Tracheal epithelial cell (primary cell): Measurements from ENCODE around the gene TNS2. TPM values are rescaled to one million over a fixed set of nuclear protein-coding genes. Genes with fewer than 3 reads are reported as not detected.

Source experiments
- total RNA-seq: library from RNA; depleted of rRNA; stranded (reverse); fragments of >200 nt; gene quantifications from 2 replicates; pipeline ENCODE4 v1.2.1, GENCODE V29; 2014

Gene TNS2
- total RNA-seq, result 0.43 and 2.7 TPM in 2 replicates

DNA sequence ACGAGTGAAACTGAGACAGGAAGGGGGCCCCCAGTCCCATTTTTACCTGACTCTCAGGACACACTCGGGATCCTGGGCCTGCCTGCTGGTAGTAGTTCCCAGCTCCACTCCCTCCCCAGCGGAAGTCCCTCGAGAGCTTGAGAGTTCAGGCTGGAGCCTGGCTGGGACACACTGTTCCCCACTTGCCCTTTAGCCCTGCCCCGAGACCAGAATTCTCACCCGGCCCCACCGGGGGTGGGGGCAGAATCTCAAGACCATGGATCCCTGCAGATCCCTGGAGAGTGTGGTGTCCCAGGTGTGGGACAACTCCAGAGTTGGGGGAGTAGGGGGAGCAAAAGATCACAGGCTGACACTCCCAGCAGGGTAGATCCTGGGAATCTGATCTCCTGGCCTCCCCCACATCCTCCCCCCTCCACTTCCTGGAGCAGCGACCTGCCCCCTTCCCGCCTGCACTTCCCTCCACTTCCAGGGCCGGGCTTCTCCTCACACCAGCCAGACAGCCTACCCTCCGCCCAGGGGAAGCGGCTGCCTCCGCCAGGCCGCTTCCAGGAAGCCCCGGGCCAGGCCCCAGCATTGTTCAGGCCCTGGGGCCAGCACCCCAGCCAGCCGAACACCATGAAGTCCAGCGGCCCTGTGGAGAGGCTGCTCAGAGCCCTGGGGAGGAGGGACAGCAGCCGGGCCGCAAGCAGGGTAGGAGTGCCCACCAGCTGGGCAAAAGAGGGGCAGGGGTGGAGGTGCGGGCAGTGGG lies at the start of gene TNS2:
TNS2 (plus strand) TSS at position 495 of the 748 bp plus-strand sequence; CDS start at position 616, 121 bp downstream.

GRCh38 chr12:53005986-53006809 lies 43.7 kb upstream of the TNS2 start, which contains the start of gene EIF4B:
Gene EIF4B (plus strand): TSS chr12:53006456. CDS start chr12:53006484, 28 bp downstream.

DNA sequence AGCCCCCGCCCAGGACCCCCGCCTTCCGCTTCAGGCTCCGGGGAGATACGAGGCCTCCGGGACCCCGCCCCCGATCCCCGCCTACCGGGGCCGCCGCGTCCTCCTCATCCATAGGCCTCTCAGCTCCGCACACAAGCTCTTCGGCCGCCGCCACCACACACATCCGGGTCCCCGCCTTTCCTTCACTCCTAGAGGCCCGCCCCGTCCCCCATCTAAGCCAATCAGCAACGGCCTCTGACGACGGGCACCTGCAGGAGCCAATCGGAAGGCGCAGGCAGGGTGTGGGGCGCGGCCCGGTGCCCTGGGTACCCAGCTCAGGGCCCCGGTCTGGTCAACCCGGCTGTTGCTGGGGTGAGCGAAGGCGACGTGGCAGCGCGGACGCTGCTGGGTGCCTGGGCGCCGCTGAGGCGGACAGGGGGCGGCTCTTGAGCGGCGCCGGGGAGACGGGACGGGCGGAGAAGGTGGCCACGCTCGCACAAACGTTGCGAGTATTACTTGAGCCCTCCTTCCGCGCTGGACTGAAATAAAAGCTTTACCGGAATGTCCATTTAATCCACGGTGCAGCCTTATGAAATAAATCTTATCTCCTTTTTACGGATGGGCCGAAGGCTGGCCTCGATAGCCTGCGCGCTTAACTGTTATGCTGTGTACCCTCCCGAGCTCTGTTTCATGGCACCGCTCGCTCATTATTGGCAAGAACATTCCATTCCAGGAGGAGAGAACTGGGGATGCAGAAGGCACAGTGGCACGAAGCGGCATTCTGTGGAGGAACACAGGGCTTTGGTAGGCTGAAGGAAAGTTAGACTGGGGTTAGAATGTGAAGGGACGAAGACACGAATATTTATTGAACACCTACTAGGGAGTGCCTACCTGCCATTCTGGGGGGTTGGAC lies 29.6 kb downstream of the TNS2 start, which contains the start of gene SPRYD3:
SPRYD3 (minus strand) TSS at position 165 of the 892 bp plus-strand sequence; CDS start at position 108, 57 bp downstream.

DNA sequence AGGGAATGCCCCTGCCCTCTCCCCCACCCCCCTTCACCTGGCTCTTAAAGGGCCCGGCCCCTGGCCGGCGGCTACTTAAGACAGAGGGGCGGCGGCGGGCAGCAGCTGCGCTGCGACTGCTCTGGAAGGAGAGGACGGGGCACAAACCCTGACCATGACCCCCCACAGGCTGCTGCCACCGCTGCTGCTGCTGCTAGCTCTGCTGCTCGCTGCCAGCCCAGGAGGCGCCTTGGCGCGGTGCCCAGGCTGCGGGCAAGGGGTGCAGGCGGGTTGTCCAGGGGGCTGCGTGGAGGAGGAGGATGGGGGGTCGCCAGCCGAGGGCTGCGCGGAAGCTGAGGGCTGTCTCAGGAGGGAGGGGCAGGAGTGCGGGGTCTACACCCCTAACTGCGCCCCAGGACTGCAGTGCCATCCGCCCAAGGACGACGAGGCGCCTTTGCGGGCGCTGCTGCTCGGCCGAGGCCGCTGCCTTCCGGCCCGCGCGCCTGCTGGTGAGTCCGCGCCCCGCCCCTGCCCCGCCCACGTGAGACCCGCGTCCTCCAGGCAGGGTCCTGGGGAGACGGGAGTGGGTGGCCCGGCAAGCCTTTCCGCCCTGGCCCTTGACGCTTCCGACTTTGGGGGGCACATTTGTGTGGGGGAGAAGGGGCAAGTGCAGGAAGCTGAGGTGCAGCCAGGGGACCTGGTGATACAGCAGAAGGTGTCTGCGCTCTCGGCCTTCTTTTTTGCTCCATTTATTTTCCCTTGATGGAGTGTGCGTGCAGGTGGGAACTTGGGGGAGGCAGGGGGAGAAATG lies 47.9 kb downstream of the TNS2 start, which contains the start of gene IGFBP6:
IGFBP6 (plus strand) TSS at position 104 of the 790 bp plus-strand sequence; CDS start at position 155, 51 bp downstream.

DNA sequence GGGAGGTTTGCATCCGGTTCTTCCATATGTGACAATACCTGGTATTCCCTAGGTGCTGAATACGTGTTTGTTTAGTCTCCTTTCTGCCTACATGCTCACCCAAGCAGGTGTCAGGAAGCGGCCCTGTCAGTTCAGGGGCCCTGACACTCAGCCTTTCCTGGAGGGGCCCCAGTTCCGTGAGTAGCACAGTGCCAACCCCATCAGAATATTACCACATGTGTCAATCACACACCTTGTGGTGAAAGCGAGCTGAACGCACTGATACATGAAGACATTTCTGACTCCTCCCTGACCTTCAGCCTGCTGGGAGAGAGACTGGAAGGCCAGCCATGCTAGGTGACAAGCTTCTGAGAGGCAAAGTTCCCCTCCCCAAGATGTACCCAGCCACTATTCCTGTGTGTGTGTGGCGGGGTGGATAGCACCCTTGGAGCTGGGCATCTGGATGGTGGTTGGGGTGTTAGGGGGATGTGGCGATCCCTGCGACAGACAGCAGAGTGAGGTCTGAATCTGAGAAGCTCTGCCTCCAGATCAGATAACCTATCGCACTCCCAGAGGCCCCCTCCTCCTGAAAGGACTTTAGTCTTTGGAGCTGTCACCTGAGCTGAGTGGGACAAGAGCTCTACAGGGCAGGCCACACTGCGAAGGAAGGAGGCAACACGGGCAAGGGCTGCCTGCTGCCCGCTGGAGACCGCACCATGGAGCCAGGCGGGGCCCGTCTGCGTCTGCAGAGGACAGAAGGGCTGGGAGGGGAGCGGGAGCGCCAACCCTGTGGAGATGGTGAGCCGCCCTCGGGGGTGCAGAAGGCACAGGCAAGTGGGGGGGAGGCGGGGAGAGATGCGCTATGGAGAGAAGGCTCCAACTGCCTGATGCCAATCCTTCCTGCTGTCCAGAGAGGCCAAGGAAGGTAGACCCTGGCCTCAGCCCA lies 53.3 kb downstream of the TNS2 start, which contains the start of gene SOAT2:
SOAT2 (plus strand) TSS at position 604 of the 925 bp plus-strand sequence; CDS start at position 696, 92 bp downstream.

Other genes starting within 250 kb of the TNS2 start
- 0.96 and 12.1 TPM in 2 replicates for gene KRT4, start 235.9 kb upstream of the TNS2 start, total RNA-seq
- 0.21 and 0.24 TPM in 2 replicates for gene KRT79, start 215.8 kb upstream of the TNS2 start, total RNA-seq
- gene KRT78, start 201.1 kb upstream of the TNS2 start, total RNA-seq, result 1.3 and 1.7 TPM in 2 replicates
- gene KRT8, start 145.0 kb upstream of the TNS2 start, total RNA-seq, result 140 and 289 TPM in 2 replicates
- gene KRT18, start 100.9 kb upstream of the TNS2 start, total RNA-seq, result 256 and 464 TPM in 2 replicates
- gene EIF4B, start 43.6 kb upstream of the TNS2 start, total RNA-seq, result 1,814 and 2,262 TPM in 2 replicates
- 9.0 and 17.1 TPM in 2 replicates for gene SPRYD3, start 29.3 kb downstream of the TNS2 start, total RNA-seq
- gene IGFBP6, start 47.6 kb downstream of the TNS2 start, total RNA-seq, result 37.1 and 76.5 TPM in 2 replicates
- not detected in 2 replicates for gene SOAT2, start 53.4 kb downstream of the TNS2 start, total RNA-seq
- 8.9 and 10.7 TPM in 2 replicates for gene ZNF740, start 130.7 kb downstream of the TNS2 start, total RNA-seq
- gene CSAD, start 130.9 kb downstream of the TNS2 start, total RNA-seq, result 1.5 and 3.4 TPM in 2 replicates
- 3.4 and 9.4 TPM in 2 replicates for gene ITGB7, start 157.2 kb downstream of the TNS2 start, total RNA-seq
- gene RARG, start 182.1 kb downstream of the TNS2 start, total RNA-seq, result 35.9 and 65.4 TPM in 2 replicates
- 0.64 and 1.4 TPM in 2 replicates for gene ESPL1, start 218.2 kb downstream of the TNS2 start, total RNA-seq
- gene PFDN5, start 245.5 kb downstream of the TNS2 start, total RNA-seq, result 326 and 408 TPM in 2 replicates
- 34.5 and 43.1 TPM in 2 replicates for gene MYG1, start 249.6 kb downstream of the TNS2 start, total RNA-seq